Activated CD8-positive, alpha-beta T cell treated with anti-CD3 and anti-CD28 coated beads, Interleukin-2, amount 10 ng/mL, durations not matched to agents 7 days and 5 days (primary cell): ENCODE results near the gene RB1. TPM values are rescaled to one million over a fixed set of nuclear protein-coding genes. Genes with fewer than 3 reads are reported as not detected.

ENCODE experiments used
- ATAC-seq: fragments of 150-1000 bp; cut with Tn5 transposase; one replicate; pipeline ENCODE4 v1.10.0; 2021; ENCODE audit warnings: moderate library complexity
- CTCF ChIA-PET: fragments of 350-600 bp; sonication (Branson Sonifier 250); formaldehyde crosslinking; loops from one replicate; lab custom pipeline; 2021; ENCODE audit warnings: antibody characterized with exemption; lab: Charles Lee
- POLR2A ChIA-PET: fragments of 350-600 bp; sonication (Branson Sonifier 250); formaldehyde crosslinking; loops from one replicate; lab custom pipeline; 2021; ENCODE audit warnings: antibody characterized with exemption; lab: Charles Lee
- DNase-seq: peaks from one replicate; pipeline ENCODE4 v3.0.0-alpha.2; 2020
- H3K27ac Mint-ChIP-seq: one replicate; pipeline ENCODE4 v1.8.0; 2021; ENCODE audit warnings: mild to moderate bottlenecking, mixed read lengths
- H3K27me3 Mint-ChIP-seq: one replicate; pipeline ENCODE4 v1.8.0; 2021; ENCODE audit warnings: low read depth, mixed read lengths
- H3K36me3 Mint-ChIP-seq: one replicate; pipeline ENCODE4 v1.8.0; 2021; ENCODE audit warnings: low read depth, mixed read lengths
- H3K4me1 Mint-ChIP-seq: one replicate; pipeline ENCODE4 v1.8.0; 2021; ENCODE audit warnings: low read depth, mixed read lengths
- H3K4me3 Mint-ChIP-seq: one replicate; pipeline ENCODE4 v1.8.0; 2021; ENCODE audit warnings: mild to moderate bottlenecking, mixed read lengths
- H3K9me3 Mint-ChIP-seq: one replicate; pipeline ENCODE4 v1.8.0; 2022; ENCODE audit warnings: mixed read lengths; ENCODE audit not compliant: insufficient read depth
- total RNA-seq, 2 experiments: library from RNA; stranded (reverse); gene quantifications; one replicate each; pipeline ENCODE4 v1.2.3, GENCODE V29; 2021

The RB1 gene
- total RNA-seq, 2 experiments from 2014 or later: 61.7 to 64.6 TPM

DNA sequence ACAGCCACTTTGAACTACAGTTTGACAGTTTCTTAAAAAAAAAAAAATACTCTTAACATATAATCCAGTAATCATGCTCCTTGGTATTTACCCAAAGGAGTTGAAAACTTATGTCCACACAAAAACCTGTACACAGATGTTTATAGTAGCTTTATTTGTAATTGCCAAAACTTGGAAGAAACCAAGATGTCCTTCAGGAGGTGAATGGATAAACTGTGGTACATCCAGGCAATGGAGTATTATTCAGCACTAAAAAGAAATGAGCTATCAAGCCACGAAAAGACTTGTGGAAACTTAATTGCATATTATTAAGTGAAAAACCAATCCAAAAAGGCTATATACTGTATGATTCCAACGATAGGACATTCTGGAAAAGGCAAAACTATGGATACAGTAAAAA lies 184.4 kb downstream of the RB1 start:
- ATAC-seq: no peak
- Mint-ChIP-seq H3K27me3 (no peaks in the 10 kb centered on the region), H3K4me3 (no peak overlapping the region), H3K9me3 (peaks cover 8% of the 10 kb centered on the region), H3K27ac (peak overlapping the region; percentile 32), H3K4me1 (peaks cover 55% of the 10 kb centered on the region), H3K36me3 (peaks cover 34% of the 10 kb centered on the region)
- CTCF ChIA-PET: interaction anchor here (1.2 kb wide), 1 partner anchor 28 kb away, joined by 3 read pairs; no protein-coding TSS in a partner anchor
- POLR2A ChIA-PET: no interaction called here
- DNase-seq: no peak

DNA sequence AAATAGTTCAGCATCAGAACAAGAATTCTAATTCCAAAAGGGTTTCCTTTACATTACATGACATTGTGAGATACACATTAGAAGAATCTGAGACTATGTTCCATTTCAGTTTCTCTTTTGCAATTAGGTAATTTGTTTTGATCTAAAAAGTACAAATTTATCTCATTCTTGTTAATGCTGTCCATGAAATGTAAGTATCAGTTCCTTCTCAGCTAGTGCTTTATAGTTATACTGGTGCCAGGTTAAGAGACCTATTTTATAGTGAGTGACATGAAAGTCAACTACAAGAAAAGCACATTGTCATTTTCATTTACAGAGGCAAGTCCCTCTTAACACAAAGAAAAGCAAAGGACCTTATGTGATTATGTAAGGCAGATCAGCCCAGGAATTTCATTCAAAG lies 185.4 kb downstream of the RB1 start:
- peaks cover 26% of the 10 kb centered on the region for H3K36me3 Mint-ChIP-seq
- peaks cover 8% of the 10 kb centered on the region for H3K9me3 Mint-ChIP-seq
- ChIA-PET CTCF (interaction anchor here (1.5 kb wide), 1 partner anchor 14 kb away, joined by 3 read pairs; no protein-coding TSS in a partner anchor), POLR2A (interaction anchor here (1.5 kb wide), 1 partner anchor 43 kb away, joined by 5 read pairs; no protein-coding TSS in a partner anchor)
- H3K4me3 Mint-ChIP-seq: no peak overlapping the region
- H3K27ac Mint-ChIP-seq: peak overlapping the region; percentile 56
- no peak for DNase-seq
- no peaks in the 10 kb centered on the region for H3K27me3 Mint-ChIP-seq
- peaks cover 55% of the 10 kb centered on the region for H3K4me1 Mint-ChIP-seq
- ATAC-seq: no peak

DNA sequence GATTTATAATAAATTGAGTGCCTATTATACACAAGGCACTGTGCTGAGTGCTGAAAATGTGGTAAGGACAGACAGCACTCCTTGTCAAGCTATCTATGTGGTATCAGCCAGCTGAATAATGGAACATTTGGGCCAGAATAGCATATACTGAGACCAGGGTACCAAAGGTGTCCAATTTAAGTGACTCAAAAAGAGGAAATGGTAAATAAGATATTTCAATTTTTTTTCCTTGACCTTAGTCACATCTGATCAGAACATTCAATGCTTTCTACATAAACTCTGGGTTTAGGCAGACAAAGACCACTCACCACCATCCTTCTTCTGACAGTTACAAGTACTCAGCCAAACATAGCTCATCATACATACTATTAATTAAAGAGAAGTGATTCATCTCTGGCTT lies 186.1 kb downstream of the RB1 start:
- peaks cover 59% of the 10 kb centered on the region for H3K4me1 Mint-ChIP-seq
- H3K36me3 Mint-ChIP-seq: peaks cover 21% of the 10 kb centered on the region
- no peaks in the 10 kb centered on the region for H3K27me3 Mint-ChIP-seq
- H3K4me3 Mint-ChIP-seq: no peak overlapping the region
- CTCF ChIA-PET: interaction anchor here (0.7 to 1.5 kb wide), 2 partner anchors 14 to 279 kb away, joined by 3 read pairs; no protein-coding TSS in a partner anchor
- no peak for ATAC-seq
- no peak overlapping the region for H3K27ac Mint-ChIP-seq
- POLR2A ChIA-PET: interaction anchor here (1.5 kb wide), 1 partner anchor 43 kb away, joined by 5 read pairs; no protein-coding TSS in a partner anchor
- DNase-seq: no peak
- peaks cover 8% of the 10 kb centered on the region for H3K9me3 Mint-ChIP-seq

DNA sequence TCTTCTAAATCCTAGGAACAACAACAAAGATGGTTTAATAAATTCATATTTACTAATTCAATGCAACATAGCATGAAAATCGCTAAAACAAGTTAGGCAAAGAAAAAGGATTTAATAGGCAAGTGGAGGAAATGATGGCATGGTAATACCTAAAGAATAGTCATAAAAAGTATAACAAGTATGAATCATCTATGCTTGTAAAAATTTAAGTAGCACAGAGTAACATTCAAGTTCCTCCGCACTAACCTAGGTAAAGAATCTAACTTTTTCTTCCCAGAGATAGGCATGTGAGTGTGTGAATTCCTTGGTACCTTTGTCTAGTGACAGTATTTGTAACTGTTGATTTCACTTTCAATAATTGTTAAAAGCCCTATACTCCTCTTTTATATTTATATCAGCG lies 186.7 kb downstream of the RB1 start:
- peaks cover 58% of the 10 kb centered on the region for H3K4me1 Mint-ChIP-seq
- ChIA-PET POLR2A (interaction anchor here (1.5 kb wide), 1 partner anchor 42 kb away, joined by 5 read pairs; no protein-coding TSS in a partner anchor), CTCF (interaction anchor here (0.7 to 1.5 kb wide), 2 partner anchors 15 to 279 kb away, joined by 3 read pairs; no protein-coding TSS in a partner anchor)
- DNase-seq: no peak
- no peaks in the 10 kb centered on the region for H3K27me3 Mint-ChIP-seq
- H3K4me3 Mint-ChIP-seq: no peak overlapping the region
- no peak overlapping the region for H3K27ac Mint-ChIP-seq
- no peak for ATAC-seq
- peaks cover 8% of the 10 kb centered on the region for H3K9me3 Mint-ChIP-seq
- peaks cover 15% of the 10 kb centered on the region for H3K36me3 Mint-ChIP-seq

DNA sequence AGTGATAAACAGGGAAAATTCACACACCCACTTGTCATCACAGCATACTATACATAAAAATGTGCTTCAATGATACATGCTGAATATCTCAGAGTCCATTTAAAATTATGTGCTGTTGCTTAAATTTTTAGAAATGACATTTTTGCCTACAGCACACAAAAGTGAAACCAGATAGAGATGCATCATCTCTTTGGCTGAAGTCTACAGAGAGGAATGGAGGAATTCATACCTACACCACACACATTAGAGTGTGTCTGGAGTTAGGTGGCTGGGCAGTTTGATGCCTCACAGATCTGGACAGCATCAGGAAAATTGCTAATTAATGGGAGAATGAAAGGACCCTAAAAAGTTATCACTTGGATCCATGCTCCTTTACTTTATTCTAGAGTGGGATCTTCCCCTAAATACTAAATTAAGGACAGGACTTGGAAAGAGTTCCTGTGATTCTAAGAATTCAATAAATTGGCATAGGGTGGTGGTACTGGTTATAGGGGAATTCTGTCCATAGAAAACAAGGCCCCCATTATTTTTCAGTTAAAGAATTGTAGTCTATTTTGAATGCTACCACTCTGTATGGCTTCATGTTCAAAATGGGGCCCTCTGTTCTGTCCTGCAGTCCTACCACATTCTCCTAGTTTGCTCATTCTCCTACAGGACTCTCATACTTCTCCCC lies 188.0 kb downstream of the RB1 start:
- peak; percentile 22 for ATAC-seq
- Mint-ChIP-seq H3K9me3 (peaks cover 4% of the 10 kb centered on the region), H3K27me3 (no peaks in the 10 kb centered on the region), H3K27ac (no peak overlapping the region), H3K4me3 (no peak overlapping the region), H3K36me3 (peaks cover 9% of the 10 kb centered on the region), H3K4me1 (peaks cover 61% of the 10 kb centered on the region)
- DNase-seq: no peak
- CTCF ChIA-PET: interaction anchor here (0.8 to 1.8 kb wide), 10 partner anchors 13 to 90 kb away, joined by 3 to 19 read pairs (median 4); partner anchors contain the start of genes LPAR6 and RCBTB2
- POLR2A ChIA-PET: interaction anchor here (0.6 to 1.8 kb wide), 8 partner anchors 14 to 156 kb away, joined by 3 to 20 read pairs (median 6); partner anchors contain the start of gene RCBTB2

DNA sequence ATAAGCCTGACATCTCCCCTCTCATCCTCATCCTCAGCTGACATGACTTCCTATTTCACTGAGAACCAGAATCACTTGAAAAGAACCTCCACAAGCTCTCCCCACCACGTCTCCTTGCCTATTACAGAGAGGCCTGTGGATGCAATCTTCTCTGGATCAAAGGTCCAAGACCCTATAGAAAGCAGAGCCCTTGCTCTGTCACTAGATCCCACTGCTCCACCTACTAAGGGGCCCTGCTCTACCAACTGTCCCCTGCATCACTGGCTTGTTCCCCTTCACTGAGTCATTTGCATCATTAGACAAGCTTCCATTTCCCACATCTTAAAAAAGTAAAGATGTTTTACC lies 188.5 kb downstream of the RB1 start:
- Mint-ChIP-seq H3K27ac (no peak overlapping the region), H3K27me3 (no peaks in the 10 kb centered on the region), H3K36me3 (peaks cover 9% of the 10 kb centered on the region), H3K9me3 (peaks cover 4% of the 10 kb centered on the region), H3K4me1 (peaks cover 61% of the 10 kb centered on the region), H3K4me3 (no peak overlapping the region)
- DNase-seq (peak; percentile 51), ATAC-seq (peak; percentile 32)
- ChIA-PET CTCF (interaction anchor here (0.8 to 1.8 kb wide), 11 partner anchors 12 to 158 kb away, joined by 3 to 19 read pairs (median 4); partner anchors contain the start of genes LPAR6 and RCBTB2), POLR2A (interaction anchor here (0.6 to 1.8 kb wide), 11 partner anchors 13 to 156 kb away, joined by 3 to 20 read pairs (median 3); partner anchors contain the start of gene RCBTB2)

DNA sequence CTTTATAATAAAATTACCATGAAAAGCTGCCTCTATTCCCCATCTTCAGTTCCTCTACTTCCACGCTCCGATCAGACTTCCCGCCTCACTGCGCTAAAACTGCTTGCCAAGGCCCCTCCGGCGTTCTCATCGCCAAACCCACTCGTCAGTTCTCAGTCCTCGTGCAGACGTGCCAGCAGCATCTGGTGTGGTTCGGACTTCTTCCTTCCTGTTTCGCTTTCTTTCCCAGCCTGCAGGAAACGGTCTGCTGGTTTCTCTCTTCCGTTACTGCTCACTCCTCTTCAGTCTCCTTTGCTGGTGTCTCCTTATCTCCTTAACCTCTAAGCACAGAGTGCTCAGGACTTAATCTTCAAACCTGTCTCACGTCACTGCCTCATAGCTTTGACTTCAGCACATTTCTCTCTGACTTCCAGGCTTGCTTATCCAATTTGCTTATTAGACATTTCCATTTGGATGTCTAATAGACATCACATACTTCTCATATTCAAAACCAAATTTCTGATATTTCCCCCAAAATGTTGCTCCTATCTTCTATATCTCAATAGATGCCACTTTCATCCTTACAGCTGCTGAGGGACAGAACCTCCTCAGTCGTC lies 189.0 kb downstream of the RB1 start:
- no peak overlapping the region for H3K4me3 Mint-ChIP-seq
- H3K27me3 Mint-ChIP-seq: no peaks in the 10 kb centered on the region
- peaks cover 10% of the 10 kb centered on the region for H3K36me3 Mint-ChIP-seq
- peak; percentile 85 for ATAC-seq
- H3K27ac Mint-ChIP-seq: no peak overlapping the region
- CTCF ChIA-PET: interaction anchor here (0.8 to 1.8 kb wide), 11 partner anchors 12 to 159 kb away, joined by 3 to 19 read pairs (median 4); partner anchors contain the start of genes LPAR6 and RCBTB2
- peak; percentile 90 for DNase-seq
- H3K4me1 Mint-ChIP-seq: peaks cover 61% of the 10 kb centered on the region
- H3K9me3 Mint-ChIP-seq: no peaks in the 10 kb centered on the region
- POLR2A ChIA-PET: interaction anchor here (0.6 to 1.8 kb wide), 13 partner anchors 13 to 157 kb away, joined by 3 to 20 read pairs (median 3); partner anchors contain the start of gene RCBTB2

DNA sequence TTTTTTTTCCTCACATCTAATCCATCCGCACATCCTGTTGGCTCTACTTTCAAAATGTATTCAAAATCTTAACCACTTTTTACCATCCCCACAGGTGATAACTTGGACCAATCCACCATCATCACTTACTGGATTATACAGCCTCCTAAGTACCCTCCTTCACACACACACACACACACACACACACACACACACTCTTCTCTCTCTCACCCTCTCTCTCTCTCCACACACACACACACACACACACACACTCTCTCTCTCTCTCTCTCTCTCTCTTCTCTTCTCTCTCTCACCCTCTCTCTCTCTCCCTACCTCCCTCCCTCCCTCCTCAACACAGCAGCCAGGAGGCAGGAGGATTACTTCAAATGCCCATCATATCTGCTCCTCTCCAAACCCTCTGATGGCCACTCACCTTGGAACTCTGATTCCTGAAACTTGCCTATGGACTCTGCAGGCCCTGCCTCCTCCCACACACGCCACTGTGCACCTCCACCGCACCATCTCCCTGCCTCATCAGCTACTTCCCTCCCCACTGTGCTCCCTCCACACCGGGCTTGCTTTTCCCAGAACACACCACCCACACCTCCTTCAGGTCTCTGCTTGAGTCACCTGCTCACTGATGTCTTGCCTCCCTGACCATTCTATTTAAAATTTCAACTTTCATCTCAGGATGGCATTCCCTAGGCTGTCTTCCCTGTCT lies 189.7 kb downstream of the RB1 start:
- ChIA-PET CTCF (interaction anchor here (1.1 to 1.8 kb wide), 5 partner anchors 11 to 159 kb away, joined by 3 to 19 read pairs (median 4); no protein-coding TSS in a partner anchor), POLR2A (interaction anchor here (0.7 to 1.8 kb wide), 13 partner anchors 12 to 189 kb away, joined by 3 to 20 read pairs (median 3); partner anchors contain the start of gene RCBTB2)
- peak; percentile 26 for ATAC-seq
- Mint-ChIP-seq H3K36me3 (peaks cover 14% of the 10 kb centered on the region), H3K27me3 (no peaks in the 10 kb centered on the region), H3K9me3 (no peaks in the 10 kb centered on the region), H3K4me1 (peaks cover 62% of the 10 kb centered on the region), H3K4me3 (no peak overlapping the region), H3K27ac (no peak overlapping the region)
- DNase-seq: peak; percentile 55

DNA sequence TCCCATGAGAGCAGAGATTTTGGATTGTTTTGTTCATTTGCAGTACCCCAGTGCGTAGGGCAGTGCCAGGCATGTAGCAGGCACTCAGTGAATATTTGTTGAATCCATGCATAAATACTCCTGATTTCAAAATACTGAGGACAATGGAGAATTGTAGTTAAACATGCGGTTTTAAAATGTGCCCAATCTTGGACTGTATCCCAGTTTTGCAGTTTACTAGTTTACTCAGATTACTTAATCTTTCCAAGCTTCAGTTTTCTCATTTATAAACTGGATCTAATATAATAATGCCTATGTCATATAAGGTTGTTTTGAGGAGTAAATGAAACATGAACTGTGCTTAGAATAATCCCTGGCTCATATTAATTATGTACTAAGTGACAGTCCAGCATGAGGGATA lies 190.3 kb downstream of the RB1 start:
- Mint-ChIP-seq H3K4me3 (no peak overlapping the region), H3K27me3 (no peaks in the 10 kb centered on the region), H3K4me1 (peaks cover 62% of the 10 kb centered on the region), H3K36me3 (peaks cover 20% of the 10 kb centered on the region), H3K9me3 (no peaks in the 10 kb centered on the region), H3K27ac (no peak overlapping the region)
- POLR2A ChIA-PET: interaction anchor here (0.8 to 1.0 kb wide), 2 partner anchors 39 to 190 kb away, joined by 3 to 4 read pairs; partner anchors contain the start of gene RCBTB2
- CTCF ChIA-PET: interaction anchor here (2.8 to 3.1 kb wide), 2 partner anchors 10 to 86 kb away, joined by 9 to 19 read pairs; no protein-coding TSS in a partner anchor
- no peak for ATAC-seq
- no peak for DNase-seq

DNA sequence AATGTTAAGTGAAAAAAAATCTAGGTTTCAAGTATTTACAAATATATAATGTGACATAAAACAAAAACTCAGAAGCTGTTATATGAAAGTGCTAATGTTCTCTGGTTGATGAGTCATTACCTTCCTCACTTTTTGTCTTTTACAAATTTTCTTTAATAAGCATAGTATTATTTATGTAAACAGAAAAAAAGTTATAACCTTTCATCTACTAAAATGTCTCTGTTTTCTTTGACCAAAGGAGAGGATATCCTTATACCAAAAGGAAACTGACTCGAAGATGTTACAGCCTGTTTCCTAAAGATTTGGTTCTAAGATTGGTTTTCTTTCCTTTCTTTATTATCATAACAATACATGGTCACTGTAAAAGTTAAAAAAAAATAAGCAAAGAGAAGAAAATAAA lies 191.3 kb downstream of the RB1 start:
- ChIA-PET CTCF (interaction anchor here (2.8 to 3.1 kb wide), 2 partner anchors 9 to 85 kb away, joined by 9 to 19 read pairs; no protein-coding TSS in a partner anchor), POLR2A (interaction anchor here (0.7 to 1.0 kb wide), 2 partner anchors 38 to 192 kb away, joined by 3 to 4 read pairs; partner anchors contain the start of genes RB1 and RCBTB2)
- Mint-ChIP-seq H3K9me3 (no peaks in the 10 kb centered on the region), H3K36me3 (peaks cover 29% of the 10 kb centered on the region), H3K4me3 (peak overlapping the region; percentile 25), H3K4me1 (peaks cover 63% of the 10 kb centered on the region), H3K27me3 (no peaks in the 10 kb centered on the region), H3K27ac (no peak overlapping the region)
- DNase-seq (no peak), ATAC-seq (no peak)
